SK-N-SH treated with all-trans-retinoic acid at 6 μM for 48 hours (cell line): Measurements from ENCODE around the gene GATA5.

Experiments used
- ARNTL ChIP-seq: fragments of 450-650 bp; formaldehyde crosslinking; IDR thresholded peaks from 2 replicates; pipeline ENCODE4 v1.5.0; 2020; ENCODE audit warnings: low read depth, mild to moderate bottlenecking, moderate library complexity, borderline replicate concordance
- CSDC2 ChIP-seq: fragments of 250-450 bp; sonication (Bioruptor Pico); IDR thresholded peaks from 2 replicates; pipeline ENCODE4 v1.5.0; 2020; ENCODE audit warnings: mild to moderate bottlenecking, moderate library complexity
- ISL1 ChIP-seq: fragments of 250-450 bp; sonication (Bioruptor Pico); IDR thresholded peaks from 2 replicates; pipeline ENCODE4 v2.1.2; 2022; ENCODE audit warnings: mild to moderate bottlenecking, moderate library complexity
- OSR1 ChIP-seq: fragments of 250-450 bp; sonication (Bioruptor Pico); IDR thresholded peaks from 2 replicates; pipeline ENCODE4 v1.8.0; 2022; ENCODE audit warnings: moderate library complexity, mild to moderate bottlenecking, inconsistent platforms
- PATZ1 ChIP-seq: fragments of 250-450 bp; sonication (Bioruptor Pico); IDR thresholded peaks from 2 replicates; pipeline ENCODE4 v1.8.0; 2020; ENCODE audit warnings: mild to moderate bottlenecking, moderate library complexity, borderline replicate concordance
- PPARA ChIP-seq: fragments of 250-450 bp; sonication (Bioruptor Pico); IDR thresholded peaks from 2 replicates; pipeline ENCODE4 v1.5.0; 2020; ENCODE audit warnings: mild to moderate bottlenecking, borderline replicate concordance
- RARB ChIP-seq: fragments of 250-450 bp; sonication (Bioruptor Pico); IDR thresholded peaks from 2 replicates; pipeline ENCODE4 v1.8.0; 2021; ENCODE audit warnings: mild to moderate bottlenecking, moderate library complexity
- SNAI2 ChIP-seq: fragments of 250-450 bp; sonication (Bioruptor Pico); IDR thresholded peaks from 2 replicates; pipeline ENCODE4 v1.5.0; 2020; ENCODE audit warnings: mild to moderate bottlenecking, moderate library complexity
- TOX ChIP-seq: fragments of 250-450 bp; sonication (Bioruptor Pico); IDR thresholded peaks from 2 replicates; pipeline ENCODE4 v1.8.0; 2021; ENCODE audit warnings: mild to moderate bottlenecking, moderate library complexity, borderline replicate concordance
- TSHZ2 ChIP-seq: fragments of 250-450 bp; sonication (Bioruptor Pico); IDR thresholded peaks from 2 replicates; pipeline ENCODE4 v1.5.0; 2020; ENCODE audit warnings: mild to moderate bottlenecking, moderate library complexity
- ZFP3 ChIP-seq: fragments of 250-450 bp; sonication (Bioruptor Pico); IDR thresholded peaks from 2 replicates; pipeline ENCODE4 v1.5.0; 2020; ENCODE audit warnings: mild to moderate bottlenecking, moderate library complexity
- ZFP30 ChIP-seq: fragments of 450-650 bp; formaldehyde crosslinking; IDR thresholded peaks from 2 replicates; pipeline ENCODE4 v1.5.0; 2022; ENCODE audit warnings: mild to moderate bottlenecking, moderate library complexity
- ZNF8 ChIP-seq: fragments of 450-650 bp; formaldehyde crosslinking; IDR thresholded peaks from 2 replicates; pipeline ENCODE4 v1.5.0; 2020; ENCODE audit warnings: mild to moderate bottlenecking, moderate library complexity

GRCh38 chr20:62507323-62507722, 31.5 kb upstream of the GATA5 start:
- TF ChIP-seq RARB (CRISPR knock-in tag) (no peak), PATZ1 (CRISPR knock-in tag) (no peak), ZFP30 (no peak), ZFP3 (no peak), ISL1 (CRISPR knock-in tag) (no peak), TOX (CRISPR knock-in tag) (no peak), OSR1 (CRISPR knock-in tag) (no peak), TSHZ2 (CRISPR knock-in tag) (no peak), ARNTL (CRISPR knock-in tag) (no peak), PPARA (CRISPR knock-in tag) (no peak), CSDC2 (CRISPR knock-in tag) (no peak), SNAI2 (no peak), ZNF8 (no peak)
